ENCODE data around the gene KDM3A. TPM values are rescaled to one million over a fixed set of nuclear protein-coding genes. Genes with fewer than 3 reads are reported as not detected.

KDM3A gene
- total RNA-seq, 1 donor from 2014 or later, result 69.6 TPM

DNA sequence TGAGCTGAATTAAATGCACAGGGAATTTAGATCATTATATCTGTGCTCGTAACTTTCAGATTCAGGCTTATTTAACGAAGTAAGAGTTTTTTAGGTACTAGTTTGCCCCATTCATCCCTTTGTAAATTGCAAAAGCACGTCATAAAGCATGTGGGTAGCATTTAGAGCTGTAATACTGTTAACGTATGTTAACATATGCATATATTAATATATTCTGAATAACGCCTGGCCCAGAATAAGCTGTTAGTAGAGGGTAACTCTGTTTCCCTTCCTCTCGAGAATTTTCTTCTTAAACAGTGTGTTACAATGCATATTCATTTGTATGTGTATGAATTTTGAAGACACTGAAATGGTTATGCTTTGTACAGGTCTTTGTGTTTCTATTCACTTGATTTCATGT, 30.5 kb downstream of the KDM3A start:
- no peak for DNase-seq
- Mint-ChIP-seq H3K27ac (no peak overlapping the region), H3K9me3 (no peaks in the 10 kb centered on the region), H3K4me1 (peaks cover 52% of the 10 kb centered on the region), H3K36me3 (ENCODE audit: low read depth) (peaks cover 79% of the 10 kb centered on the region), H3K4me3 (no peak overlapping the region), H3K27me3 (no peaks in the 10 kb centered on the region)
- intact Hi-C loops (cut with micrococcal nuclease), result no loop called here

DNA sequence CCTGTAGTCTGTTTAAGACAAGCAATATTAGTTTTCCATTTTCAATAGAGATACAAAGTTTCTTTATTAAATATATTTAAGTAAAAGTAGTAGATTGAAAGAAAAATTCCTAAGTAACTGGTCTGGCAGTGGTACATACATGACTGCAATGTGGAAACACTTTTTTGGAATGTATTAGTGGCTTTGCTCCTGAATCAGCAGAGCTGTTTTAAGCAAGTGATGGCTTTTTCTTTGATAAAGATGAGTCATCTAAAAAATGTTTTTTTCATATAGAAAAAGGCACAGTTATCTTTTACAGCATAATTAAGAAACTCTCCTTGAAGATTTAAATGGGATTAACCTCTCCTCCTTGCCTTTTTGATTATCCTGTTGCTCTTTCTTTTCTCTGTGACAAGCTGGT, 34.9 kb downstream of the KDM3A start:
- Mint-ChIP-seq H3K27me3 (no peaks in the 10 kb centered on the region), H3K4me3 (no peak overlapping the region), H3K27ac (no peak overlapping the region), H3K36me3 (ENCODE audit: low read depth) (peaks cover 86% of the 10 kb centered on the region), H3K4me1 (peaks cover 35% of the 10 kb centered on the region), H3K9me3 (no peaks in the 10 kb centered on the region)
- DNase-seq, result no peak
- intact Hi-C loops (cut with micrococcal nuclease), result no loop called here

DNA sequence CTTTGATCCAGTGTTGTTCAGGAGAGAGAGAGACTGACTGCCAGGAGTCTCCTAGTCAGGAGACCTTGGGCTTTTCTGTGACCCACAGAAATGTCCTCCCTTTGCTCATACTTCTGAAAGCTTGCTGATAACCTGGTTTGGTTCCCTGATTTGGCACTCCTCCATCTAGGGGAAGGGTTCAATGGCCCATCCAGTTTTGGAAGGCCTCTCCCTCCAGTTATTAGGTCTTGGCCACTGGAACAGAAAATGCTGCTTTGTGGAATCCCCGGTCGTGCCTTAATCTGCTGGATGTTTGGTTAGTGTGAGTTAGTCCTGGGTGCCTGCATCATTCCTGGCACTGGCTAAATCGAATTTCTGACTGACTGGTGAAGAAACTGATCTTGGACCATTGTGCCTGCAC, 35.7 kb downstream of the KDM3A start:
- no peak for DNase-seq
- Mint-ChIP-seq H3K4me3 (no peak overlapping the region), H3K36me3 (ENCODE audit: low read depth) (peaks cover 85% of the 10 kb centered on the region), H3K27ac (no peak overlapping the region), H3K4me1 (peaks cover 32% of the 10 kb centered on the region), H3K9me3 (no peaks in the 10 kb centered on the region), H3K27me3 (no peaks in the 10 kb centered on the region)
- intact Hi-C loops (cut with micrococcal nuclease), result no loop called here

DNA sequence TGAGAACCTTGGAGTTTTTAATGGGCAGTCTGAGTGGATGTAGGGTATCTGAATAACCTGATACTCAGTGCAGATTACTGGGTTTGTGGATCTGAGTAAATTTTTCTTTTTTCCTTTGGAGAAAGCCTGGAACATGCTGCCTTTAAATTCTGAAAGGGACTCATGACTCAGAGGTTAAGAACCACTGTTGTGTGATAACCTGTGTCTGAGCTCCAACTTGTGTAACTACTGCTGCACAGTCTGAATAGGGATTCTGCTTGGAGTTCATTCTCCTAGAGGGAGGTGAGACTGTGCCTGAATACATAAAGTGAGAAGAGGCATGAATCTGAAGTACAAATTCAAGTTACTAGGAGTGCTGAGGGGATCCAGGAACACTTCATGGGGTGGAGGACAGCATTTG, 36.2 kb downstream of the KDM3A start:
- intact Hi-C loops (cut with micrococcal nuclease), result no loop called here
- no peak for DNase-seq
- no peaks in the 10 kb centered on the region for H3K27me3 Mint-ChIP-seq
- peaks cover 34% of the 10 kb centered on the region for H3K4me1 Mint-ChIP-seq
- H3K36me3 Mint-ChIP-seq (ENCODE audit: low read depth), result peaks cover 87% of the 10 kb centered on the region
- H3K27ac Mint-ChIP-seq, result no peak overlapping the region
- no peaks in the 10 kb centered on the region for H3K9me3 Mint-ChIP-seq
- no peak overlapping the region for H3K4me3 Mint-ChIP-seq

DNA sequence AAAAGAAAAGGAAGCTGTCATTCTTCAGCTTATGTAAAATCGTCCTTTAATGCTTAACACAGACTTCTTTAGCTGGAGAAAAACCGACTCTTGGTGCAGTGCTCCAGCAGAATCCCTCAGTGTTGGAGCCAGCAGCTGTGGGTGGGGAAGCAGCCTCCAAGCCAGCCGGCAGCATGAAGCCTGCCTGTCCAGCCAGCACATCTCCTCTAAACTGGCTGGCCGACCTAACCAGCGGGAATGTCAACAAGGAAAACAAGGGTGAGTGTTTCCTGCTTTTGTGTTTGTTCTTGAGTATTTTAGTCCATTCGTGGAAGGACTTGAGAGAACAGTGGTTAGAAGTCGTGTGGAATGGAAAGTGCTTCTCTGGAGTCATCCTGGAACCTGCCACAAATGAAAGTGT, 38.9 kb downstream of the KDM3A start:
- intact Hi-C loops (cut with micrococcal nuclease), result loop anchor here (5.0 kb wide), 1 partner anchor 38 kb away; the partner anchor contains the start of gene KDM3A
- Mint-ChIP-seq H3K27ac (no peak overlapping the region), H3K9me3 (peaks cover 3% of the 10 kb centered on the region), H3K36me3 (ENCODE audit: low read depth) (peaks cover 90% of the 10 kb centered on the region), H3K4me3 (no peak overlapping the region), H3K4me1 (peaks cover 37% of the 10 kb centered on the region), H3K27me3 (no peaks in the 10 kb centered on the region)
- no peak for DNase-seq

DNA sequence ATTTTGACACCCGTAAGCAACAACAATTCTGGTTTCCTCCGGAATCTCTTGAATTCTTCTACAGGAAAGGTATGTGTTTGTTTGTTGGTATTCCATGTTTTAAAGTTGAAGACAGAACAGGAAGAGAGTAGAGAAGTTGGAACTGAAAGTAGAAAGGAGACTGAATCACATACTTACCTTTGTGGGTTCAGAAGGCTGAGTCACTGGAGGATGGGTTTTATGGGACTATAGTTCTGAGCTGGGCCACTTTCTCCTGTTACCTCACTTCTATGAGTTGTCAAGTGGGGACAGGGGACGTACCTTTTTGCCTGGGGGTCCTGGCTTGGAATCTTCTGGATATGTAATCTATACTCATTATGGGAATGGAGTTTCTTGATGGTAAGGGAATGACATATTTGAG, 40.9 kb downstream of the KDM3A start:
- intact Hi-C loops (cut with micrococcal nuclease), result loop anchor here (1.0 to 5.0 kb wide), 2 partner anchors 40 to 141 kb away; partner anchors contain the start of genes KDM3A and RNF103
- Mint-ChIP-seq H3K27me3 (no peaks in the 10 kb centered on the region), H3K4me1 (peaks cover 42% of the 10 kb centered on the region), H3K27ac (peak overlapping the region; percentile 61), H3K36me3 (ENCODE audit: low read depth) (peaks cover 93% of the 10 kb centered on the region), H3K9me3 (peaks cover 4% of the 10 kb centered on the region), H3K4me3 (no peak overlapping the region)
- no peak for DNase-seq

DNA sequence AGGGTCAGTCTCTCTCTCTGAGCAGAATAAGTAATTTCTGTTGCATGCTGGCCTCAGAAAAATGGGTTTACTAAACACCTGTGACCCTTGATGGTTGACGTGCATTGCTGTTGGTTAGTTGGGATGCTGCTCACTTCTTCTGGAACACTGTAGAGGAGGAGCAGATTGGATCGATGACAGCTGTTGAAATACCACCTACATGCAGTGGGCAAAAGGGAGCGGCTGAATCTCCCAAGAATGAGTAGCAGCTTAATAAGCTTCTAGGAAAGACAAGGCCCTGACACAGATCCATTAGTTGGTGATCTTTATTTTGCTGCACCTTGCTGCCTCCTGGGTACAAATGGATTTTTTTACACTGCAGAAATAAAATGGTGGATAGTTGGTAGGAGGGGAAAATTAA, 43.2 kb downstream of the KDM3A start:
- Mint-ChIP-seq H3K4me1 (peaks cover 36% of the 10 kb centered on the region), H3K27ac (no peak overlapping the region)

DNA sequence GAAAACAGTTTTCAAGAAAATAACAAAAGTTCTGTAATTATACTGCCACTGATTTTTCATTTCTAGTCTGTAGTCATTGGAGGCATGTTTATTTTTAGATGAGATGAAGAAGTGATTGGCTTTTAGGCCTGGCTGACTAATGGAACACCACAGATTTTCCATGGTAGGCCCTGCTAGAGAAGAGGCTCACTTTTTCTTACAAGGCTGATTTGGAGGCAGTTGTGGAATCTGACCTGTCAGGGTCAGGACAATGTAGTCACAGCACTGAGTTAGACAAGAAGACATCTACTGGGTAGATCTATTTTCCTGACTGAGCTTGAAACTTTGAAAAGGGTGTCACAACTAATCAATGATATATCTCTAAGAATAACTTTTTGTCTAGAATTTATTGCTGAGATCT, 43.9 kb downstream of the KDM3A start:
- intact Hi-C loops (cut with micrococcal nuclease), result no loop called here
- Mint-ChIP-seq H3K4me1 (peaks cover 34% of the 10 kb centered on the region), H3K4me3 (peak overlapping the region; percentile 2), H3K27me3 (no peaks in the 10 kb centered on the region), H3K27ac (peak overlapping the region; percentile 67), H3K36me3 (ENCODE audit: low read depth) (peaks cover 92% of the 10 kb centered on the region), H3K9me3 (peaks cover 4% of the 10 kb centered on the region)
- DNase-seq, result no peak

More for the DNA sequence above, 43.2 kb downstream of the KDM3A start:
- DNase-seq, result no peak
- H3K4me3 Mint-ChIP-seq, result no peak overlapping the region
- H3K27me3 Mint-ChIP-seq, result no peaks in the 10 kb centered on the region
- intact Hi-C loops (cut with micrococcal nuclease), result loop anchor here (5.0 kb wide), 1 partner anchor 42 kb away; the partner anchor contains the start of gene KDM3A
- peaks cover 4% of the 10 kb centered on the region for H3K9me3 Mint-ChIP-seq
- peaks cover 92% of the 10 kb centered on the region for H3K36me3 Mint-ChIP-seq (ENCODE audit: low read depth)

DNA sequence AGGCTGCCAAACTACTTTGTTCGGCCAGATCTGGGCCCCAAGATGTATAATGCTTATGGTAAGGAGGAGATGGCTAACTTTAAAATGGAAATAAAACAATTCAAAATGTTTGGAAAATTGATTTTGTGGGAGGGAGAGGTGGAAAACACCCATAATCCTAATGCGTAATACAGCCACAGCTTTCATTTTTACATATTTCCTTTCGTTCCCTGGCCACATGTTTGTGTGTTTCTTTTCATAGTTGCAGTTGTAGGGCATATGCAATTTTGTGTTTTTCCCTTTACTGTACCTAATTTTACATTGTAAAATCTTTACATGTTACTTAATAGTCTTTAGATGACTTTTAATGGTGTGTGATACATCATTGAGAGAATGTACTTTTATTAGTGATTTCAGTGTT, 44.6 kb downstream of the KDM3A start:
- Mint-ChIP-seq H3K9me3 (peaks cover 4% of the 10 kb centered on the region), H3K27me3 (no peaks in the 10 kb centered on the region), H3K36me3 (ENCODE audit: low read depth) (peaks cover 91% of the 10 kb centered on the region), H3K27ac (peak overlapping the region; percentile 67), H3K4me3 (no peak overlapping the region), H3K4me1 (peaks cover 30% of the 10 kb centered on the region)
- DNase-seq, result no peak
- intact Hi-C loops (cut with micrococcal nuclease), result no loop called here

DNA sequence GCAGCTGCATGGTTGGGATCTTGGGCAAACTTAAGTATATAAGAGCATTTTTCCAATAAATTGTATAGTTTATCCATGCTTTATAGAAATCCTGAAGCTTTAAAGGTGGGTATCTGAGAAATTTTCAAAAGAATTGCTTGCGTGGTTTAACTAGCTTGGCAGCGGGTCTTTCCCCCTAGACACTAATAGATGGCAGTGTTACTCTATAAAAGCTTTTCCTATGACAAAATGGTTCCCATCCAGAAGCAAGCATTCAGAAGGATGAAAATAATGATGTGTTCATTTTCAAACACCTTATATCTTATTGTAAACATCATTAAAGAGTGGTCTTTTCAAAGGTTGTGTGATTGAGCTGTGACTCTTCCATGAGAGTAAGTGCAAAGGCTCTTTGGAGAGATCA, 45.9 kb downstream of the KDM3A start:
- no peak overlapping the region for H3K27ac Mint-ChIP-seq
- no peak overlapping the region for H3K4me3 Mint-ChIP-seq
- H3K4me1 Mint-ChIP-seq, result peaks cover 24% of the 10 kb centered on the region
- peaks cover 4% of the 10 kb centered on the region for H3K9me3 Mint-ChIP-seq
- intact Hi-C loops (cut with micrococcal nuclease), result no loop called here
- peaks cover 93% of the 10 kb centered on the region for H3K36me3 Mint-ChIP-seq (ENCODE audit: low read depth)
- DNase-seq, result no peak
- H3K27me3 Mint-ChIP-seq, result no peaks in the 10 kb centered on the region

DNA sequence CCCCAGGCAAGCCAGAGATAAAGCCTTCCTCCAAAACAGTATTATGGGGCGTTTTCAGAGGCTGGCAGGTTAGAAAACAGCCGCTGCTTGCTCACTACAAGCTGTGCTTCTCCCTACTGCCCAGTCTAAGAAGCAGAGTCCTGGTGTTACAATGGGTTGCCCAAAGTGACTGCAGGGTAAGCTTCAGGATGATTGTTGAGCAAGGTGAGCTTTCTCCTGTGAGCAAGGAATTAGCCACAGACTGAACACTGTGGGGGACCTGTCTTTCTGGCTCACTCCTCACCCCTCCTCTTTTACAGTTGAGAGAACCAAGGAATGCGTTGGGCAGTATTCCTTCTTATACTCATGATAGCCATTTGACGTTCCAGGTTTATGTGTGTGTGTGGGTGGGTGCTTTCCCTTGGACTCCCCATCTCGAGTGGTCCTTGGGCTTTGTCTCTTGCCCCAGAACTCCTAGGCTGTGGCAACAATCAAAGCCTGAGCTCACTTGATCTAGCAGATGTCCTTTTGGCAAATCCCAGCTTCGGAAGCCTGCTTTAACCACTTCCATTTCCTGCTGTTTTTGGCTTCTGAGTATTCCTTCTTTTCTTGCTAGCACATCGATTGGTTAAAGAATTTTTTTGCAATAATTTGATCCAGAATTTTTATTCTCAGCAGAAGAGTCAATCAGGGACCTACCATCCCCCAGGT, 47.5 kb downstream of the KDM3A start:
- DNase-seq, result no peak
- Mint-ChIP-seq H3K36me3 (ENCODE audit: low read depth) (peaks cover 87% of the 10 kb centered on the region), H3K4me1 (peaks cover 20% of the 10 kb centered on the region), H3K9me3 (peaks cover 4% of the 10 kb centered on the region), H3K27ac (no peak overlapping the region), H3K4me3 (no peak overlapping the region), H3K27me3 (no peaks in the 10 kb centered on the region)
- intact Hi-C loops (cut with micrococcal nuclease), result no loop called here

DNA sequence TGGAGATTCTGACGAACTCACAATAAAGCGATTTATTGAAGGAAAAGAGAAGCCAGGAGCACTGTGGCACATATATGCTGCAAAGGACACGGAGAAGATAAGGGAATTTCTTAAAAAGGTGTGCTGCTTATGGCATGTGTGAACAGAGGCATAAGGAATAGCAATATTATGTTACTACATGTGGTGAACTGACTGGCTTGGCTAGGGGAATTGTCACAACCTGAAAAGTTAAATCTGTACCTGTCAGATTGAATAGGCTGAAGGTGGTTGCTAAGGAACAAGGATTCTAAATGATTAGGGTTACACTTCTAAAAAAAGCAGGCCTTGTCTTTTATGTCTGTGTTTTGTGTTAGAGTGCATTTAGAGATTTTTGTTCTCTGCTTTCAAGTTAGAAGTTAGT, 48.4 kb downstream of the KDM3A start:
- H3K36me3 Mint-ChIP-seq (ENCODE audit: low read depth), result peaks cover 85% of the 10 kb centered on the region
- no peak for DNase-seq

DNA sequence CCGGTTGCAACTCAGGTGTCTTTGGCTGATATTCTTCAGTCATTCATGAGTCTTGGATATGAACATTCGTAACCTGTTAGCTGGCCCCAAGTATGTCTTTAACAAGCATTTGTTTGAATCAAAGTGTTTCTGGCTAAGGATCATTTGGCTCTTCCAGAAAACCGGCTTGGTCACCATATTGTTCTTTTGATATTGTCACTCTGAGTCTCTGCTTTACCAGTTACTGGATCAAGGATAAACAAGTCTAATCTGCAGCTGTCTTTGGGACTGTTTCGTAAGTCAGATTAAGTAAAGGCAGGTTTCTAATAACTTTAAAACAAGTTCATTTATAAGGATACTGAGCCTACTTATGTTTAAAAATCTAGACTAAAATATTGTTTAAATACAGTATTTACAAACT, 49.1 kb downstream of the KDM3A start:
- peaks cover 85% of the 10 kb centered on the region for H3K36me3 Mint-ChIP-seq (ENCODE audit: low read depth)
- no peak overlapping the region for H3K27ac Mint-ChIP-seq
- peaks cover 8% of the 10 kb centered on the region for H3K9me3 Mint-ChIP-seq
- no peaks in the 10 kb centered on the region for H3K27me3 Mint-ChIP-seq
- intact Hi-C loops (cut with micrococcal nuclease), result no loop called here
- DNase-seq, result no peak
- peaks cover 8% of the 10 kb centered on the region for H3K4me1 Mint-ChIP-seq
- H3K4me3 Mint-ChIP-seq, result no peak overlapping the region

More for the DNA sequence above, 48.4 kb downstream of the KDM3A start:
- intact Hi-C loops (cut with micrococcal nuclease), result no loop called here
- no peak overlapping the region for H3K27ac Mint-ChIP-seq
- H3K4me3 Mint-ChIP-seq, result no peak overlapping the region
- H3K9me3 Mint-ChIP-seq, result peaks cover 9% of the 10 kb centered on the region
- peaks cover 14% of the 10 kb centered on the region for H3K4me1 Mint-ChIP-seq
- H3K27me3 Mint-ChIP-seq, result no peaks in the 10 kb centered on the region

DNA sequence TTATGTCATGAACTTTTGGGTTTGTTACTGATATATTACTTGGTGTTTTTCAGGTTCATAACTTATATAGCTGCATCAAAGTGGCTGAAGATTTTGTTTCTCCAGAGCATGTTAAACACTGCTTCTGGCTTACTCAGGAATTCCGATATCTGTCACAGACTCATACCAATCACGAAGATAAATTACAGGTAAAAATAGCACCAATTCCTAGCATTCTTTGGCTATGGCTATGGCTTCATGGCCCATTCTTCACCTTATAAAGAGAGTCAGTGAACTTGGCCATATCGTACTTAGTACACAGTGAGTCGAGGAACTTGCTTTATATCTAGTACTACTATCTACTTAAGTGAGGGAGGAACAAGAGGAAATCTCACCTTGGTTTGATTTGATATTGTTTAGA, 49.9 kb downstream of the KDM3A start:
- H3K36me3 Mint-ChIP-seq (ENCODE audit: low read depth), result peaks cover 85% of the 10 kb centered on the region
- intact Hi-C loops (cut with micrococcal nuclease), result no loop called here
- no peak overlapping the region for H3K27ac Mint-ChIP-seq
- no peak for DNase-seq
- H3K4me3 Mint-ChIP-seq, result no peak overlapping the region
- H3K9me3 Mint-ChIP-seq, result peaks cover 17% of the 10 kb centered on the region
- H3K27me3 Mint-ChIP-seq, result no peaks in the 10 kb centered on the region
- H3K4me1 Mint-ChIP-seq, result peaks cover 8% of the 10 kb centered on the region

DNA sequence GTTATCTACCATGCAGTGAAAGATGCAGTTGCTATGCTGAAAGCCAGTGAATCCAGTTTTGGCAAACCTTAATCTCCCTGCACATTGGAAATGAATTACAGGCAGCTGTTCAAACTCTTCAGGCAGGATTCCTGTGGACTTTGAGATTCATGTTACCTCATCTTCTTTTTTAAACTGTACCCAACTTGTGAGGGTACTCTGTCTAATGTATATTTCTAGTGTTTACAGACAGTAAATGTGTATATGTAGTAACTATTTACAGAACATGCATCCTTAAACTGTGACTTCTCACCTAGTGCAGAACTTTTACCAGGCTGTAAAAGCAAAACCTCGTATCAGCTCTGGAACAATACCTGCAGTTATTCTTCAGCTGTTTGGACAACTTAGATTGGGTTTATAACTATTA, 50.9 kb downstream of the KDM3A start:
- no peak for DNase-seq
- intact Hi-C loops (cut with micrococcal nuclease), result no loop called here
- Mint-ChIP-seq H3K27me3 (no peaks in the 10 kb centered on the region), H3K27ac (no peak overlapping the region), H3K9me3 (peaks cover 17% of the 10 kb centered on the region), H3K4me1 (peaks cover 7% of the 10 kb centered on the region), H3K36me3 (ENCODE audit: low read depth) (peaks cover 85% of the 10 kb centered on the region), H3K4me3 (no peak overlapping the region)

All from activated CD4-positive, alpha-beta T cell treated with anti-CD3 and anti-CD28 coated beads, Interleukin-2, amount 10 ng/mL, durations not matched to agents 24 days and 14 days (primary cell).